Measurements from ENCODE around the gene HPS5.

- TF ChIP-seq EZH2 (IDR thresholded peaks at IDR 0.05; ENCODE audit: low read depth) (no peak), CTCF (conservative IDR thresholded peaks at IDR 0.05) (no peak)
Measured at GRCh38 chr11:18239655-18240054, 82.3 kb downstream of the HPS5 start.

All from PC-9 (cell line).